H1 (cell line): Measurements from ENCODE around the gene CERS3.

ENCODE experiments used
- BCL11A ChIP-seq, 2 experiments: IDR thresholded peaks; one replicate each; pipeline ENCODE4 v1.6.1; 2011; ENCODE audit warnings: low read depth in 2 of 2, low read length in 2 of 2, mild to moderate bottlenecking in 2 of 2
- CTCF ChIP-seq, 3 experiments: IDR thresholded peaks; 1 replicate in 2 of 3; 2 replicates in 1 of 3; pipeline versions ENCODE4 v1.5.1 to v1.6.1; 2011; ENCODE audit warnings: low read length in 3 of 3, mild to moderate bottlenecking in 3 of 3, inconsistent platforms in 2 of 3, low read depth in 1 of 3, moderate library complexity in 1 of 3; ENCODE audit not compliant: insufficient read depth in 1 of 3; ENCODE audit errors: control extremely low read depth in 1 of 3
- EP300 ChIP-seq, 2 experiments: IDR thresholded peaks; 1 replicate in 1 of 2; 2 replicates in 1 of 2; pipeline ENCODE4 v1.6.1; 2011 to 2012; ENCODE audit warnings: low read depth in 2 of 2, low read length in 2 of 2, mild to moderate bottlenecking in 2 of 2, borderline replicate concordance in 1 of 2, inconsistent platforms in 1 of 2, moderate library complexity in 1 of 2
- EZH2 ChIP-seq: fragments of 200-600 bp; sonication (generic); IDR thresholded peaks from 2 replicates; pipeline ENCODE4 v1.7.1; 2012; ENCODE audit warnings: low read depth, mild to moderate bottlenecking, moderate library complexity, low read length, inconsistent platforms; ENCODE audit not compliant: severe bottlenecking
- JUND ChIP-seq: IDR thresholded peaks from 2 replicates; pipeline ENCODE4 v1.6.1; 2011; ENCODE audit warnings: mild to moderate bottlenecking, improper control_type of control experiment, low read length
- POLR2A ChIP-seq, 2 experiments: IDR thresholded peaks; 1 replicate in 1 of 2; 2 replicates in 1 of 2; pipeline ENCODE4 v1.6.1; 2011; ENCODE audit warnings: low read depth in 2 of 2, low read length in 2 of 2, mild to moderate bottlenecking in 2 of 2; ENCODE audit errors: control extremely low read depth in 1 of 2
- POLR2AphosphoS5 ChIP-seq: IDR thresholded peaks from 2 replicates; pipeline ENCODE4 v1.6.1; 2011; ENCODE audit warnings: low read depth, low read length
- RFX5 ChIP-seq: IDR thresholded peaks from 2 replicates; pipeline ENCODE4 v1.6.1; 2011; ENCODE audit warnings: low read depth, low read length, improper control_type of control experiment, borderline replicate concordance
- SAP30 ChIP-seq: fragments of 300-600 bp; sonication (generic); IDR thresholded peaks from 2 replicates; pipeline ENCODE4 v1.7.1; 2012; ENCODE audit warnings: low read length, moderate library complexity, mild to moderate bottlenecking, inconsistent platforms; ENCODE audit not compliant: insufficient read depth, insufficient replicate concordance
- TBP ChIP-seq: IDR thresholded peaks from 2 replicates; pipeline ENCODE4 v1.6.1; 2011; ENCODE audit warnings: low read depth, low read length, improper control_type of control experiment
- TF ChIP-seq, protein P1 (sequence below): IDR thresholded peaks from 2 replicates; pipeline ENCODE4 v1.6.1; 2012; ENCODE audit warnings: inconsistent platforms

GRCh38 chr15:100400996-100401395 is 127.8 kb downstream of the CERS3 start:
- TF ChIP-seq, protein P1, sequence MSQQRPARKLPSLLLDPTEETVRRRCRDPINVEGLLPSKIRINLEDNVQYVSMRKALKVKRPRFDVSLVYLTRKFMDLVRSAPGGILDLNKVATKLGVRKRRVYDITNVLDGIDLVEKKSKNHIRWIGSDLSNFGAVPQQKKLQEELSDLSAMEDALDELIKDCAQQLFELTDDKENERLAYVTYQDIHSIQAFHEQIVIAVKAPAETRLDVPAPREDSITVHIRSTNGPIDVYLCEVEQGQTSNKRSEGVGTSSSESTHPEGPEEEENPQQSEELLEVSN, result no peak
- TF ChIP-seq CTCF (IDR thresholded peaks at IDR 0.05; ENCODE audit: control extremely low read depth in 1 of 3, insufficient read depth in 1 of 3, low read depth in 1 of 3, low read length in 3 of 3) (no peak), EP300 (IDR thresholded peaks at IDR 0.05; ENCODE audit: borderline replicate concordance in 1 of 2, low read depth in 2 of 2, low read length in 2 of 2) (no peak), RFX5 (no peak), TBP (no peak), POLR2A (IDR thresholded peaks at IDR 0.05; ENCODE audit: control extremely low read depth in 1 of 2, low read depth in 2 of 2, low read length in 2 of 2) (no peak), JUND (no peak), EZH2 (no peak), BCL11A (IDR thresholded peaks at IDR 0.05; ENCODE audit: low read depth in 2 of 2, low read length in 2 of 2) (no peak), SAP30 (no peak), POLR2AphosphoS5 (no peak)
